ENCODE measurements around the gene EFNB1. TPM values are rescaled to one million over a fixed set of nuclear protein-coding genes. Genes with fewer than 3 reads are reported as not detected.

Gene EFNB1
- total RNA-seq, 2 donors from 2014 or later = 19.4 to 21.7 TPM

DNA sequence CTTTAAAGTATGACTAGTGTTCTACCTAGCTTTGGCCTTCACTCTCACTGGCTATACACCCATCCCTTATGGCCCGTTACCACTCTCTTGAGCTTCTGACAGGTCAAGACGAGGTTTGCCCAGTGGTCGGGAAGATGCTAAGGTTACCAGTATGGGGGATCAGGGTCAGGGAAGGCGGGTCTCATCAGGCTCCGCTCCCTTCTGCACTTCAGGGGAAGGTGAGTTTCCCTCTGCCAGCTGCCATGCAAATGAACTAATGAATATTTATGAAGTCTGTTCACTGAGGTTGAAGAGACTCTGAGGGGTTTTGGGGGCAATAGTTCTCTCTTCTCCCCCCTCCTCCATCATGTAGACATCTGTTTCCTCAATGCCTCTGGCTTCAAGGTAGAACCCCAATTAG is 6.6 kb downstream of the EFNB1 start:
- TF ChIP-seq, protein P1, sequence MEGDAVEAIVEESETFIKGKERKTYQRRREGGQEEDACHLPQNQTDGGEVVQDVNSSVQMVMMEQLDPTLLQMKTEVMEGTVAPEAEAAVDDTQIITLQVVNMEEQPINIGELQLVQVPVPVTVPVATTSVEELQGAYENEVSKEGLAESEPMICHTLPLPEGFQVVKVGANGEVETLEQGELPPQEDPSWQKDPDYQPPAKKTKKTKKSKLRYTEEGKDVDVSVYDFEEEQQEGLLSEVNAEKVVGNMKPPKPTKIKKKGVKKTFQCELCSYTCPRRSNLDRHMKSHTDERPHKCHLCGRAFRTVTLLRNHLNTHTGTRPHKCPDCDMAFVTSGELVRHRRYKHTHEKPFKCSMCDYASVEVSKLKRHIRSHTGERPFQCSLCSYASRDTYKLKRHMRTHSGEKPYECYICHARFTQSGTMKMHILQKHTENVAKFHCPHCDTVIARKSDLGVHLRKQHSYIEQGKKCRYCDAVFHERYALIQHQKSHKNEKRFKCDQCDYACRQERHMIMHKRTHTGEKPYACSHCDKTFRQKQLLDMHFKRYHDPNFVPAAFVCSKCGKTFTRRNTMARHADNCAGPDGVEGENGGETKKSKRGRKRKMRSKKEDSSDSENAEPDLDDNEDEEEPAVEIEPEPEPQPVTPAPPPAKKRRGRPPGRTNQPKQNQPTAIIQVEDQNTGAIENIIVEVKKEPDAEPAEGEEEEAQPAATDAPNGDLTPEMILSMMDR (IDR thresholded peaks at IDR 0.05) = no peak
- no peaks in the 10 kb centered on the region for H3K9me3 ChIP-seq
- H3K4me1 ChIP-seq (ENCODE audit: control insufficient read depth in 1 of 2, low read depth in 2 of 2) = peaks cover 4 to 21% of the 10 kb centered on the region in 2 donors
- H3K27me3 ChIP-seq (replicated peaks; ENCODE audit: insufficient read depth) = no peaks in the 10 kb centered on the region
- no peak for DNase-seq (ENCODE audit: low spot score)
- H3K4me3 ChIP-seq = no peak overlapping the region
- peaks cover 4% of the 10 kb centered on the region for H3K36me3 ChIP-seq
- ATAC-seq (ENCODE audit: insufficient number of reproducible peaks, low FRiP score, low read depth) = no peak
- no peak overlapping the region for H3K27ac ChIP-seq

DNA sequence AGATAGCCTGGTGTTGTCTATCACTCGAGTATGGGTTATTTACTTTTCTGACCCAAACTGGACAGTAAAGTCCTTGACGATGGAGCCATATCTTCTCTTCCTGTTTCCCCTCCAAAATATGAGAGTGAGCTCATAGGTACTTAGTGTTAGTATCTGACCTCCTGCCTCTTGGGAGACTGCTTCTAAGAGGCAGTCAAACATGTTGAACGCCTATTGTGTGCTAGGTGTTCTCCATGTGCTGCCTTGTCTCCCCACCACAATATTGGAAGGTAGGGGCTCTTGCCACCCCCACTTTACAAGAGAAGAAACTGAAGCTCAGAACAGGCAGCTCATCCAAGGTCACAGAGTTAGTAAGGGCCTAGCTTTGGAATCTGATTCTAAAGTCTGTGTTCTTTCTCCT is 8.3 kb downstream of the EFNB1 start:
- H3K9me3 ChIP-seq = no peaks in the 10 kb centered on the region
- H3K4me1 ChIP-seq (ENCODE audit: control insufficient read depth in 1 of 2, low read depth in 2 of 2) = peaks cover 4 to 11% of the 10 kb centered on the region in 2 donors
- H3K36me3 ChIP-seq = peaks cover 9% of the 10 kb centered on the region
- H3K27ac ChIP-seq = no peak overlapping the region
- H3K4me3 ChIP-seq = no peak overlapping the region
- DNase-seq (ENCODE audit: low spot score) (no peak), ATAC-seq (ENCODE audit: insufficient number of reproducible peaks, low FRiP score, low read depth) (no peak)
- TF ChIP-seq, protein P1 (IDR thresholded peaks at IDR 0.05) = no peak
- no peaks in the 10 kb centered on the region for H3K27me3 ChIP-seq (replicated peaks; ENCODE audit: insufficient read depth)

DNA sequence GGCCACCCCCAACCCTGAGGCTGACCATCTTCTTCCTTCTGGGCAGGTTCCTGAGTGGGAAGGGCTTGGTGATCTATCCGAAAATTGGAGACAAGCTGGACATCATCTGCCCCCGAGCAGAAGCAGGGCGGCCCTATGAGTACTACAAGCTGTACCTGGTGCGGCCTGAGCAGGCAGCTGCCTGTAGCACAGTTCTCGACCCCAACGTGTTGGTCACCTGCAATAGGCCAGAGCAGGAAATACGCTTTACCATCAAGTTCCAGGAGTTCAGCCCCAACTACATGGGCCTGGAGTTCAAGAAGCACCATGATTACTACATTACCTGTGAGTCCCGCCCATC is 9.7 kb downstream of the EFNB1 start:
- ATAC-seq (ENCODE audit: insufficient number of reproducible peaks, low FRiP score, low read depth) (no peak), DNase-seq (ENCODE audit: low spot score) (no peak)
- no peaks in the 10 kb centered on the region for H3K4me1 ChIP-seq (ENCODE audit: control insufficient read depth in 1 of 2, low read depth in 2 of 2)
- TF ChIP-seq, protein P1 (IDR thresholded peaks at IDR 0.05) = no peak
- H3K36me3 ChIP-seq = peaks cover 9% of the 10 kb centered on the region
- H3K27ac ChIP-seq = no peak overlapping the region
- no peak overlapping the region for H3K4me3 ChIP-seq
- H3K27me3 ChIP-seq (replicated peaks; ENCODE audit: insufficient read depth) = no peaks in the 10 kb centered on the region
- no peaks in the 10 kb centered on the region for H3K9me3 ChIP-seq

DNA sequence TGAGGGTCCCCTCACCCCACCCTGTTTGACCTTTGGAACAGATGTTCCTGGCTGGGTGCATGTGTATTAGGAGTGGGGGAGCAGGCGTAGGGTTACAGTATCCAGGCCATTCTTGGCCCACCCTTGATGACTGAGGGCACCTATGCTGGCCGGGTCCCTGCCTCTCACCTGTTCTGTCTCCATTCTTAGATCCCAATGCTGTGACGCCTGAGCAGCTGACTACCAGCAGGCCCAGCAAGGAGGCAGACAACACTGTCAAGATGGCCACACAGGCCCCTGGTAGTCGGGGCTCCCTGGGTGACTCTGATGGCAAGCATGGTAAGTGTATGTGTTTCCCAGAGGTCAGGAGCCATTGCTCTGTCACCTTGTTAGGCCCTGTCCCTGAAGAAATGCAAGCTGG is 10.9 kb downstream of the EFNB1 start:
- H3K4me1 ChIP-seq (ENCODE audit: control insufficient read depth in 1 of 2, low read depth in 2 of 2) = no peaks in the 10 kb centered on the region
- no peak overlapping the region for H3K4me3 ChIP-seq
- H3K36me3 ChIP-seq = peaks cover 9% of the 10 kb centered on the region
- H3K27ac ChIP-seq = no peak overlapping the region
- ATAC-seq (ENCODE audit: insufficient number of reproducible peaks, low FRiP score, low read depth) = no peak
- TF ChIP-seq, protein P1 (IDR thresholded peaks at IDR 0.05) = no peak
- H3K27me3 ChIP-seq (replicated peaks; ENCODE audit: insufficient read depth) = no peaks in the 10 kb centered on the region
- DNase-seq (ENCODE audit: low spot score) = no peak
- H3K9me3 ChIP-seq = no peaks in the 10 kb centered on the region

DNA sequence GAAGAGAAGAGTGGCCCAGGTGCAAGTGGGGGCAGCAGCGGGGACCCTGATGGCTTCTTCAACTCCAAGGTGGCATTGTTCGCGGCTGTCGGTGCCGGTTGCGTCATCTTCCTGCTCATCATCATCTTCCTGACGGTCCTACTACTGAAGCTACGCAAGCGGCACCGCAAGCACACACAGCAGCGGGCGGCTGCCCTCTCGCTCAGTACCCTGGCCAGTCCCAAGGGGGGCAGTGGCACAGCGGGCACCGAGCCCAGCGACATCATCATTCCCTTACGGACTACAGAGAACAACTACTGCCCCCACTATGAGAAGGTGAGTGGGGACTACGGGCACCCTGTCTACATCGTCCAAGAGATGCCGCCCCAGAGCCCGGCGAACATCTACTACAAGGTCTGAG is 11.4 kb downstream of the EFNB1 start:
- TF ChIP-seq, protein P1 (IDR thresholded peaks at IDR 0.05) = no peak
- Histone ChIP-seq H3K9me3 (no peaks in the 10 kb centered on the region), H3K36me3 (peaks cover 9% of the 10 kb centered on the region), H3K4me1 (ENCODE audit: control insufficient read depth in 1 of 2, low read depth in 2 of 2) (no peaks in the 10 kb centered on the region), H3K27me3 (replicated peaks; ENCODE audit: insufficient read depth) (no peaks in the 10 kb centered on the region), H3K4me3 (no peak overlapping the region), H3K27ac (no peak overlapping the region)
- DNase-seq (ENCODE audit: low spot score) (no peak), ATAC-seq (ENCODE audit: insufficient number of reproducible peaks, low FRiP score, low read depth) (no peak)

All from thoracic aorta (tissue), 2 donors.